NCI-H774 (cell line): Measurements from ENCODE around the gene CCM2L.
"Not testable (repeated sequence)": the region's sequence is repeated elsewhere in the genome, so short reads cannot be mapped to it uniquely, and the experiment has no call there.

Experiments used
- DNase-seq: peaks from one replicate; lab custom pipeline; 2025; lab: John Stamatoyannopoulos, UW

The CCM2L gene

DNA sequence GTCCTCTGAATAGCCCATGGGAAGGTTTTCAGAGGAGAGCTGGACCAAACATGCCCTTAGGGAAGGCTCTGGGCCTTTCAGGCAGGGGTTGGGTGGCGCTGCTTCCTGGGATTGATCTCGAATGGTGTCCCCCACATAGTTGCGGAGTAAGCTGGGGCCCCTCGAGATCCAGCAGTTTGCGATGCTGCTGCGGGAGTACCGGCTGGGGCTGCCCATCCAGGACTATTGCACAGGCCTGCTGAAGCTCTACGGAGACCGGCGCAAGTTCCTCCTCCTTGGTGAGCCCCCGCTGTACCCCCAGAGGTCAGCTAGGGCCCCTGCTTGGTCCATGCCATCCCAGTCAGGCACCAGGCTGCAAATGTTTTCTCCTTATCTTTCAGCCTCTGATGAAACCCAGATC lies 19.3 kb downstream of the CCM2L start:
- DNase-seq, result no peak

DNA sequence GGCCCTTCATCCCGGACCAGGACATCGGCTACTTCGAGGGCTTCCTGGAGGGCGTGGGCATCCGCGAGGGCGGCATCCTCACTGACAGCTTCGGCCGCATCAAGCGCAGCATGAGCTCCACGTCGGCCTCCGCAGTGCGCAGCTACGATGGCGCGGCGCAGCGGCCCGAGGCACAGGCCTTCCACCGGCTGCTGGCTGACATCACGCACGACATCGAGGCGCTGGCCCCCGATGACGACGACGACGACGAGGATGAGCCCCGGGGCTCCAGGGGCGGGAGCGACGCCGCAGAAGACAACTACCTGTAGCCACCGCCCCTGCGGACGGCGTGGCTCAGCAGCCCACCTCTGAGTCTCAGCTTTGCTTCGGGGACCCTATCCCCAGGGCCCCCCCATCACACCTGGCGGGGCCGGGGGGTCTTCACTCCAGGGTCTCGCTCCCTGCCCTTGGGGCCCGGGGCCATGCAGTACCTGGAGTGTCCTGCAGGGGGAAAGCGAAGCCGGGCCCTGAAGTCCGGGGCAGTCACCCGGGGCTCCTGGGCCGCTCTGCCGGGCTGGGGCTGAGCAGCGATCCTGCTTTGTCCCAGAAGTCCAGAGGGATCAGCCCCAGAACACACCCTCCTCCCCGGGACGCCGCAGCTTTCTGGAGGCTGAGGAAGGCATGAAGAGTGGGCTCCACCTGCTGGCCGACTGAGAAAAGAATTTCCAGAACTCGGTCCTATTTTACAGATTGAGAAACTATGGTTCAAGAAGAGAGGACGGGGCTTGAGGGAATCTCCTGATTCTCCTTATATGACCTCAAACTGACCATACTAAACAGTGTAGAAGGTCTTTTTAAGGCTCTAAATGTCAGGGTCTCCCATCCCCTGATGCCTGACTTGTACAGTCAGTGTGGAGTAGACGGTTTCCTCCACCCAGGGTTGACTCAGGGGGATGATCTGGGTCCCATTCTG lies 21.0 kb downstream of the CCM2L start:
- DNase-seq, result peak; percentile 22

DNA sequence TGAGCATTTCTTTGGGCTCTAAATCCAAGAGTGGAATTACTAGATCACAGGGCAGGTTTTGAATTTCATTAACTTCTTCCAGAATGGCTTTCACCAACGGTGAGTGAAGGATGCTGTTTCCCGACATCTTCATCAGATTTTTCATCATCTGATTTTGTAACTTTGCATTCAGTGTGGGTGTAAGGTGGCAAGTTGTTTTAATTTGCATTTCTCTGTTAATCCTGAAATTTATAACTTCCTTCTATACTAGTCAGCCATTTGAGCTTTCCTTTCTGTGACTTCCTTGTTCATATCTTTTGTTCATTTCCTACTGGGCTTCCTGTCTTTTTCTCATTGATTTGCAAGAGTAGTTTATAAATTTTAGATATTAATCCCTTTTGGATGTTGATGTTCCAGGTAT lies 23.1 kb downstream of the CCM2L start:
- no peak for DNase-seq

DNA sequence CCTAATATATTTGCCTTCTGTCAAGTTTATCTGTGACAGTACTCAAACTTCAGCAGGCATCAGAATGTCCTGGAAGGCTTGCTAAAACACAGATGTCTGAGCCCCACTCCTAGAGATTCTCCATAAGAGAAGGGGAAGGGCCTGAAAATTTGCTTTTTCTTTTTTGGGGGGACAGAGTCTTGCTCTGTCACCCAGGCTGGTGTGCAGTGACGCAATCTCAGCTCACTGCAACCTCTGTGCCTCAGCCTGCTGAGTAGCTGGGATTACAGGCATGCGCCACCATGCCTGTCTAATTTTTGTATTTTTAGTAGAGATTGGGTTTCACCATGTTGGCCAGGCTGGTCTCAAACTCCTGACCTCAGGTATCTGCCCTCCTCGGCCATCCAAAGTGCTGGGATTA lies 23.5 kb downstream of the CCM2L start:
- not testable (repeated sequence) for DNase-seq

DNA sequence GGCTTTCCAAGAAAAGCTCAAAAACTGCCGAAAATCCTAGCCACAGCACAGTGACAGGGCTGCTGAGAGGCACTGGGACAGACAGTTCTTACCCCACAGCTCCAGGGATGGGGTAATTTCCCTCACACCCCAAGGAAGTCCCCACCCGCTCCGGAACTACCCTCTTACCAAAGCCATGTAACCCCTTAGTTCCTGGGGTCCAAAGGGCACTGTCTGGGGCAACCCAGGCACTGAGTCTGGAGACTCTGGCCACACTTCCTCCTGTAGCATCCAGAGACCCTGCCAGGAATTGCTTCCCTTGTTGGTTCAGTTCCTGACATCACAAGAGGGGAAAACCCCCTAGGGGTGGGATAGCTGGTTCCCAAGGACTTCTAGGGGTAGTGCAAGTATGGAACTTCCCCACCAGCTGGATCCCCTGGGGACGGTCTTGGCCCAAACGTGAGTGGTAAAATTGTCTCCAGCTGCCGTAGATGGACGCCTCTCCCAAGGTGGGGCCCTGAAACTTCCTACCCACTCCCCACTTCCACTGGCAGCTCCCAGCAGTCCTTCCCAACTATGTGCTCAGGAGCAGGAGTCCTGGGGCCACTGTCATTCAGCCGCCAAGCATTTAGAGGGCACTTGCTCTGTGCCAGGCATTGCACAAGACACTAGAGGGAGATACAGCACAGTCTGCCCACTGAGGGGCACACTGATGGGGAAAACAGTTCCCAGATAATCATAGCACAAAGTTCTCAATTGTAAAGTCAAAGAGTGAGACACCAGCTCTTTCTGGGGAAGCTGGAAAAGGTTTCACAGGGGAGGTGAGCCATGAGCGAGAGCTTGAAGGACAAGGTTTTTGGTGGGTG lies 24.6 kb downstream of the CCM2L start:
- no peak for DNase-seq

DNA sequence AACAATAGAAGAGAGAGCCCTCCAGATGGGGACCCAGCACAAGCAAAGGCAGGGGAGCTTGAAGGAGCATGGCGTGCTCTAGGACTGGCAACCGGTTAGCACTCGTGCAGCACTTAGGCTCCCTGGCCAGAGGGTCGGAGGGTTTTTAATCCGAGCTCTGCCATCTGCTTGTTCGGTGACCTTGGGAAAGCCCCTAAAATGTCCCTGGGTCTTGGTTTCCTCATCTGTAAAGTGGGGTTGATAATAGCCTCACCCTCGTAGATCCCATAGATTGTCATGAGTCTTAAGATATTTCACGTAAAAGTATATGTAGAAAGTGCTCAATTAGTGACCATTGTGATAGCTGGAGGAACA lies 25.2 kb downstream of the CCM2L start:
- DNase-seq, result no peak

DNA sequence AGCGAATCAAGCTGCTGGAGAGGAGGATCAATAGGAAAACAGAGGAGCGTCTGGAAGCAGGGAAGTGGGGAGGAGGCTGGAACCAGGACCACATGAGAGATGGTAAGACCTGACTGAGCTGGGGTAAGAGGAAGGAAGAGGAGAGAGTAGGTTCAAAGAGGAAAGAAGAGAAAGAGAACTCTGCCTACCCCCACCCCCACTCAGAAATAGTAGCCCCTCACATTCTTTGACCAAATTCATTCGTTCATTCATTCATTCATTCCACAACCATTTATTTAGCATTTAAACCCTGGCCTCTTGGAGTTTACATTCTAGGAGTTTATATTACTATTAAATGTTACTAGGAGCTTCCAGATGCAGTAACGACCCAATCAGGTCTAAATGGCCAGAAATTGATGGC lies 26.0 kb downstream of the CCM2L start:
- DNase-seq, result no peak

DNA sequence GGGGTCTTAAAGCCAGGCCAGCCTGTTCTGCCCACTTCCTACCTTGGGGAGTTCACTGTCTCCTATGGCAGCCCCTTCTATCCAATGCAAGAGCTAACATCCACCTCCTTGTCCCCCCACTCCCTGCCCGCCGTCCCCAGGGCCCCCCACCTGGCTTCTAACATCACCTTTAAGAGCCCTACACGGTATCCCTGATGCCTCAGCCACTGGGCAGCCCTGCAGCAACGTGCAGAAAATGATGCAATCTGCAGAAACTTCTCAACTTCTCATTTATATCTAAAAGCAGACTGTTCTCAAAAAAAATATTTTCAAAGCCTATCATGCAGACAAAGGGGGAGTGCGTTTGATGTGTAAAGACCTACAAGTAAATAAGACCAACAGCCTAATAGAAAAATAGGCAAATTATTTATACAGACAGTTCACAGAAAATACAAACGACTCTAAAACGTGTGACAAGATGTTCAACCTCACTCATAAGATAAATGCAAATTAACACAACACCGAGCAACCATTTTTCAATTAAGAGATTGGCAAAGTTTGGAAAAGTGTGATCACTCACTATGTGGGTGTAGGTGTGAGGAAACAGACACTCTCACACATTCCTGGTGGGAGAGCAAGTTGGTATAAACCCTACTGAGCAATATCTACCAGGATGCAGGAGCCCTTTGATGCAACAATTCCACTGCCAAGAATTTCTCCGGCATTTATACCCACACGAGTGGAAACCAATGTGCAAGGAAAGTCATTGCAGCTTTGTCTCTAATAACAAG lies 26.7 kb downstream of the CCM2L start:
- DNase-seq, result no peak

DNA sequence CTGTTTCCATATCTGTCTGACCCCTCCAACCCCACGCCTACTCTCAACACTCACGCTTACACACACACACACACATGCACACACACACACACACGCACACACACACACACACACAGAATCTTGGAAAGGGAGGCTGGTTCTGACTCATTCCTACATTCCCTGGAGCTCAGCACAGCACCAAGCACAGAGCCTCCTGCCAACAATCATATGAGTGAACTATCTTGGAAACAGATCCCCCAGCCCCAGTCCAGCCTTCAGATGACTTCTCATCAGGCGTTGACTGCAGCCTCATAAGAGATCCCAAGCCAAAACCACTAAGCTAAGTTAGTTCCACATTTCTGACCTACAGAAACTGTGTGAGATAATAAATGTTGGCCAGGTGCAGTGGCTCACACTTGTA lies 27.7 kb downstream of the CCM2L start:
- DNase-seq, result no peak

DNA sequence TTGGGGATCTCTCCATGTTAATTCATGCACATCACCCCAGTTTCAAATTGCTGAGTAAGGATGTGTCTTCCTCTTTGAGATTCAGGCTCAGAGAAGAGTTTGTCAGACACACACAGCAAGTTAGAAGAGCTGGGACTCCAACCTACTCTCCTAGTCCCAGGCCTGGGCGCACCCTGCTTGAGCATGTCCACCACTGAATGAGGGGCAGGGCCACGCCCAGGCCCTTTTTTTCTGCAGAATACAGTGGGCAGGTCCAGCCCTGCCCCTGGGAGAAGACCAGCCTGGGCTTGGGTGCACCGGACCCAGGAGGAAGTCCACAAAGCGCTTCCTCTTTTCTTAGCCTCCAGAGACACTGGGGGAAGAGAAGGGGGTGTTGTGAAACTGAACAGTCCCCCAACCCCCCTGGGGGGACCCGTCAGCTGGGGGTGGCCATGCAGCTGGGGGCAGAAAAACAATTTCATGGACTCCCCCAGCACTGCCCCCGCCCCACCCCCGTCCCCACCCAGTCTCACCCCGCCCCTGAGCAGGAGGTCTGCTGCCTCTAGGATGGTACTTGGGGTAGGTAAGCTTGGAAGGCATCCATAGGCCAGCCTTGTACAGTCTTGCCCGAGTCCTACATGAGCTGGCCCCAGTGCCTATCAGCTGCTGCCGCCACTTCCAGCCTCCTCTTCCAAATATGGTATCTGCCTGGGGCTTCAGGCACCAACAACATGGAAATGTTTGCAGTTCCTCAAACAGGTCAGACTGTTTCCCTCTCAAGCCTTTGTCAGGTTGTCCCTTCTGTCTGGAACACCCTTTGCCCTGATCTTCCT lies 30.1 kb downstream of the CCM2L start:
- DNase-seq, result no peak

DNA sequence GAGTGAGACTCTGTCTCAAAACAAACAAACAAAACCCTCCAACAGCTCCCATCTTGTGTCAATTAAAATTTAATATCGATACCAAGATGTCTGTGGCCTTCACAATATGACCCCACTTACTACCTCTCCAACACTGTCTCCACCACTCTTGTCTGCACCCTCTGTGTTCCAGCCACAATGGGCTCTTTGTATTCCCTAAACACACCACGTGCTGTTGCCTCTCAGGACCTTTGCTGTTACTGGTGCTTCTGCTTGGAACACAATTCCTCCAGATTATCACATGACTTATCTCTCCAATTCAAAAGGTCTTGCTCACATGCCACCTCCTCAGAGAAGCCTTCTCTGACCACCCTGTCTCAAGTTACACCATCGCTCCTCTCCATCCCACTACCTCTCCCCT lies 35.8 kb downstream of the CCM2L start:
- DNase-seq, result no peak

DNA sequence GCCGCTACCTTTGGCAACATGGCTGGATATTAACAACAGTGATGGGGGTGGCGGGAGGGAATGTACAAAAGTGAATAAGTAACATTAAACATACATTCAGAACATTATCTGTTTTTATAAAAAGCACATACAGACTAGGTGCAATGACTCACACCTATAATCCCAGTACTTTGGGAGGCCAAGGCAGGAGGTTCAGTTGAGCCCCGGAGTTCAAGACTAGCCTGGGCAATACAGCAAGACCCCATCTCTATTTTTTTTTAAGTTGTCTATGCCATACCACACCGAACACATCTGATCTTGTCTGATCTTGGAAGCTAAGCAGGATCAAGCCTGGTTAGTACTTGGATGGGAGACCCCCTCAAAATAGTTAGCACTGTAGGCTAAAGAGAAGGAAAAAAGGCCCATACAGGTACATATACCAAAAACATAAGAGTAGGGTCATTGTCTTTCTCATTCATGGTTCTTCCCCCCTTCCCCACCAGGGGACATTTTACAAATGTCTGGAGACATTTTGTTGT lies 40.1 kb downstream of the CCM2L start:
- no peak for DNase-seq

DNA sequence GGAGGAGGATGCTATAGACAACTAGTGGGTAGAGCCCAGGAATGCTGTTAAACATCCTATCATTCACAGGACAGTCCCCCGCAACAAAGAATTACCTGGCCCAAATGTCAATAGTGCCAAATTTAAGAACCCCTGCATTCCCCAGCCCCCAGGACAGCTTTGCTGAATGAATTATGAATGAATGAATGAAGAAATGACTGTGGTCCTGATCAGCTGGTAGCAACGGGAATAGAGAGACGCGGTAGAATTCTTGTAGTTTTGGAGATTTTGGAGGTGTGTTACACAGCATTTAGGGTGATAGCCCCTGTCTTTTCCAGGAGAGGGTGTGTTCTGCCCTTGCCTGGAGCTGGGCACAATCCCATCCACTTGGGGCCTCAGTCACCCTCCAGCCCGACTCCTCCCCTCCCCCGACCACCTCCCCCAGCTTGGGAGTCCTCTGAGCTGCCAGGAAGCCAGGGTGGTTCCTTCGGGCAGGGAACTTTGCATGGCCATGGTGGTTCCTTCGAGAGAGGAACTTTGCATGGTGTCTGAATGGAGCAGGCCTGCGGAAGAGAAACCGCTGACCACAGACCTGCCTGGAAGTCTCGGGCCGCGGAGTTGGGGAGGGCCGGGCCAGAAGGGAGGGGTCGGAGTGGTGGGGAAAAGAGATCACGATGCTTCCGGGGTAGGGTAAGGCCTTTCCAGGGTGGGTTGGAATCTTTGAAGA lies 40.8 kb downstream of the CCM2L start:
- no peak for DNase-seq

DNA sequence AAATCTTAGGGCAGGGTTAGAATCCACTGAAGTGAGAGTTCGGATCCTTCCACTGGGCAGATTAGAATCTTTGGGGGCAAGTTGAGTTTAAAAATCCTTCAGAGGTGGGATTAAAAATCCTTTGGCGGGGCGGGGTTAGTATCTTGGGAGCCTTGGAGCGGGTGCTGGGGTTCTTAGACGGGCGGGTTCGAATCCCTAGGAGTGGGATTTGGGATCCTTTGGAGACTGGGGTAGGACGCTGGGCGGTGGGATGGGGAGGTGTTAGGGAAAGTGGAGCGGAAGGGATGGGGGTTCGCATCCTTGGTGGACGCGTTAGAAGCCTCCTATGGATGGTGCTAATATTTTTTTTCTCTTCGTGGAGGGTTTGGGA lies 41.5 kb downstream of the CCM2L start:
- DNase-seq, result no peak

DNA sequence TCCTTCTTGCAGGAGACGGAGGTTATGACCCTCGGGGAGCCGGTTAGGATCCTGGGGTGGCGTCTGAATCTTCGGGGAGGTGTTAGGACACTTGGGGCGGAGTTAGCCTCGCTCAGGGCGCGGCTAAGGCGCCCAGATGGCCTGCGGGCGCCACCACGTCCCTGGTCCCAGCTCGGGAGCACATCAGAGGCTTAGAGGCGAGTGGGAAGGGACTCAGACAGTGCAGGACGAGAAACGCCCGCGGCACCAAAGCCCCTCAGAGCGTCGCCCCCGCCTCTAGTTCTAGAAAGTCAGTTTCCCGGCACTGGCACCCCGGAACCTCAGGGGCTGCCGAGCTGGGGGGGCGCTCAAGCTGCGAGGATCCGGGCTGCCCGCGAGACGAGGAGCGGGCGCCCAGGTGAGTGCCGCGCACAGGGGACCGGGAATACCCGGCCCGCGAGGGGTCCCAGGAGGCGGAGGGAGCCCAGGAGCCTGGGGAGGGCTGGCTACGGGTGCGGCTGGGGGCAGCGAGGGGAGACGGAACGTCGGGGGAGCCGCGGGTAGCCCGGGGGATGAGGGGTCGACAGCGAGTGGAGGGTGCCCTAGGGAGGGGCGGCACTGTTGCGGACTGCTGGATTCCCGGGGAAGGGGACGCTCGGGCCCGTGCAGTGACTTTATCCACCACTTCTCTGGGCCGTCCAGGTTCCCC lies 42.0 kb downstream of the CCM2L start, which contains the start of gene HCK:
Gene HCK, plus strand, starts transcription at position 153 of the 688 bp plus-strand sequence.
- no peak for DNase-seq

DNA sequence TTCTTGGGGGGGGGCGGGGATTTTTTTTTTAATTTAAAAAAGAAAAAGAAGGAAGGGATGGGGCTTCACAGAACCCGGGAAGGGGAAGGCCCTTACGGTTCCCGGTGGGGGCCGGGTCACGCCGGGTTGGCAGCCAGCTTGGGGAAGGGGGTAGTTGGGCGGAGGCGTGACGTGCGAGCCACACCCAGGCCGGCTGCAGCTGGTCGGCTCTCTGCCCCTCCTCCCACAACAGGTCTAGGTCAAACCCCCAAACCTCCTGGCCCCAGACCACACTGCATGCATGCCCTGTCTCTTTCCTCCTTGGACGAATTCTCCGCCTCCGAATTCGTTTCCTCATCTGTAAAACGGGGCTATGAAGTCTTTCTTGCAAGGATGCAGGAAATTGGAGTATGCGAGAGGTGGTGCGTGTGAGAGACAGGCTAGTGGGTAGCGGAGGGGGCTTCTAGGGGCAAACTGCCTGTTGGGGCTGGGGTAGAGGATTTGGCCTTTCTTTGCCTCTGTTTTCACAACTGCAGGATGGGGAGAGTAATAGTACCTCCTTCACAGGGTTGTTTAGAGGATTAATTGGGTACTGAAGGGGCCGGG lies 42.6 kb downstream of the CCM2L start:
- no peak for DNase-seq

DNA sequence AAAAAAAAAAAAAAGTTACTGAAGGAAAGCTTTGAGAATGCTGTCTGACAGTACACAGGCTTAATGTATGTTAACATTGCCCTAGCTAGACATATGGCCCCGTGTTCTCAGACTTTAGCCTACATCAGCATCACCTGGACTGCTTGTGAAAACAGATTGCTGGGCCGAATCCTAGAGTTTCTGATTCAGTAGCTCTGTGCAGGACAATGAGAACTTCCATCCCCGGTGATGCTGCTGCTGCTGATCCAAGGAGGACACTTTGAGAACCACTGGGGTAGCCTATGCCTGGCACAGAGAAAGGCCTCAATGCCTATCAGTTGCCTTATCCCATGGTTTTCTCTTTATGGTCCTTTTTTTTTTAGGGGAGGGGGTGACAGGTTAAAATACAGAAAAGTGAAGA lies 43.4 kb downstream of the CCM2L start:
- no peak for DNase-seq

DNA sequence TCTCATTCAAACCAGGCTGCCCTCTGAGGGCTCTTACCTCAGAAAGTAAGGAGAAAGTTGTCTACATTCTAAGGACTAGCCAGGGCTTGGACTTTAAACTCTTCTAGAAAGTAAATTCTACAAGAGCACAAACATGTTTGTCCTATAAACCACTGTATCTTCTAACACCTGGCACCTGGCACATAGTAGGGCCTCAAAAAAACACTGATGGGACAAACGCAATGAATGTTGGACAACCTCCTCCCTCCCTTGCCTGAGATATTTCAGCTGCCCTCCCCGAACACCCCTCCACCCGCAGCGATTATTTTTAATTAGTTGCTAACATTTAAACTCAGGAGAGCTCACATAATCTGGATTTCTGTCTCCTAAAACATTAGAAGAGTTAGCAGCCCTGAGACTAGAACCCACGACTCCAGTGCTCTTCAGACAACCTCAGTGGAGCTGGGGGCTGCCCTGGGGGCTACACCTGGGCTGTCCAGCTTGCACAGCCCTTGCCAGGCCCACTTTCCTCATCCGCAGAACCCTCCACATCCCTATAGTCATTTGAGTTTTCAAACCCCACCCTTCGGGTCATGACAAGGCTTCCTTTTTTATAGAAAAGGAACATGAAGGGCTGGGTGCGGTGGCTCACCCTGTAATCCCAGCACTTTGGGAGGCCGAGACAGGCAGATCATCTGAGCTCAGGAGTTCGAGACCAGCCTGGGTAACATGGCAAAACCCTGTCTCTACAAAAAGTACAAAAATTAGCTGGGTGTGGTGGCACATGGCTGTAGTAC lies 46.7 kb downstream of the CCM2L start:
- DNase-seq, result no peak

DNA sequence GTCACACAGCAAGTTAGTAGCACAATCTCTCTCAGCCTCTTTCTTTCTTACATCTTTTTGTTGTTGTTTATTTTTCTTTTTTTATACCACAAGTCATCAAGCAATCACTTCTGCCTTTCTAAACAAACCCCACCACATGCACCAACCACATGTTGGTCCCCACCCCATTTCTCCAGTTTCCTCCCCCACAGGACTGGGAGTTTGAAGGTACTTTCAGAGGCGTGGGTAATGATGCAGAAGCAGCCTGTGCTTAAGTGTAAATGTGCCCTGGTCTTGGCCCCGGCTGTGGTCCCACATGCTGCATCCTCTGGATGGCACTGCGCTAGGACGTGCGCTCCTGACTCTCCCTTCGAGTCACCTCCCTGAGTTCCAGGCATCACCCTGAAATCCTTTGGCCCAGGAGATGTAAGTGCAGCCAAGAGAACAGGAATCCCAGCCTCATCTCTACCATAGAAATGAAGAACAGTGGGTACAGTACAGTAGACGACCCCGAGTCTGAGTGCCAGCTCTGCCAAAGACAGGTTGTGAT lies 47.5 kb downstream of the CCM2L start:
- DNase-seq, result no peak
